GM03348 (cell line): ENCODE measurements around the gene GUCY2C.

Experiments
- DNase-seq: peaks from one replicate; pipeline ENCODE4 v3.0.0; 2012; ENCODE audit warnings: low spot score

The GUCY2C gene

GRCh38 chr12:14681625-14682024, 14.8 kb downstream of the GUCY2C start:
- DNase-seq, result no peak

- DNase-seq, result no peak
These were observed 15.2 kb downstream of the GUCY2C start for GRCh38 chr12:14681190-14681589.

GRCh38 chr12:14678547-14679150, 17.8 kb downstream of the GUCY2C start:
- no peak for DNase-seq

- no peak for DNase-seq
These were observed 27.8 kb downstream of the GUCY2C start for GRCh38 chr12:14668591-14668990.

GRCh38 chr12:14665354-14666348, 30.7 kb downstream of the GUCY2C start:
- no peak for DNase-seq

- DNase-seq, result peak; percentile 39
These were observed 31.9 kb downstream of the GUCY2C start for GRCh38 chr12:14664434-14665023.

GRCh38 chr12:14663002-14663401, 33.4 kb downstream of the GUCY2C start:
- DNase-seq, result no peak

- no peak for DNase-seq
These were observed 39.6 kb downstream of the GUCY2C start for GRCh38 chr12:14656846-14657245.

- no peak for DNase-seq
These were observed 41.1 kb downstream of the GUCY2C start for GRCh38 chr12:14655284-14655683.

- no peak for DNase-seq
These were observed 41.6 kb downstream of the GUCY2C start for GRCh38 chr12:14654842-14655241.

GRCh38 chr12:14654416-14654815, 42.0 kb downstream of the GUCY2C start:
- DNase-seq, result no peak

GRCh38 chr12:14652483-14652882, 43.9 kb downstream of the GUCY2C start:
- DNase-seq, result no peak

GRCh38 chr12:14651371-14651770, 45.0 kb downstream of the GUCY2C start:
- DNase-seq, result no peak

- peak; percentile 11 for DNase-seq
These were observed 45.6 kb downstream of the GUCY2C start for GRCh38 chr12:14650789-14651188.

GRCh38 chr12:14647028-14647750, 49.2 kb downstream of the GUCY2C start:
- DNase-seq, result no peak

GRCh38 chr12:14643251-14643650, 53.1 kb downstream of the GUCY2C start:
- DNase-seq, result no peak

- no peak for DNase-seq
These were observed 58.3 kb downstream of the GUCY2C start for GRCh38 chr12:14638066-14638465.

- DNase-seq, result no peak
These were observed 60.6 kb downstream of the GUCY2C start for GRCh38 chr12:14635776-14636175.

- DNase-seq, result no peak
These were observed 65.6 kb downstream of the GUCY2C start for GRCh38 chr12:14630793-14631192.

GRCh38 chr12:14629832-14630710, 66.3 kb downstream of the GUCY2C start:
- peak; percentile 74 for DNase-seq

GRCh38 chr12:14628771-14629170, 67.6 kb downstream of the GUCY2C start:
- no peak for DNase-seq
